Non-pigmented ciliary epithelial cell (primary cell): Measurements from ENCODE around the gene SORCS2.
A peak's percentile ranks its signal among the peaks of the same experiment; 100 is the strongest.

Source experiments
- DNase-seq: peaks from one replicate; pipeline ENCODE4 v3.0.0-alpha.2; 2010; ENCODE audit warnings: low read depth

Gene SORCS2

DNA sequence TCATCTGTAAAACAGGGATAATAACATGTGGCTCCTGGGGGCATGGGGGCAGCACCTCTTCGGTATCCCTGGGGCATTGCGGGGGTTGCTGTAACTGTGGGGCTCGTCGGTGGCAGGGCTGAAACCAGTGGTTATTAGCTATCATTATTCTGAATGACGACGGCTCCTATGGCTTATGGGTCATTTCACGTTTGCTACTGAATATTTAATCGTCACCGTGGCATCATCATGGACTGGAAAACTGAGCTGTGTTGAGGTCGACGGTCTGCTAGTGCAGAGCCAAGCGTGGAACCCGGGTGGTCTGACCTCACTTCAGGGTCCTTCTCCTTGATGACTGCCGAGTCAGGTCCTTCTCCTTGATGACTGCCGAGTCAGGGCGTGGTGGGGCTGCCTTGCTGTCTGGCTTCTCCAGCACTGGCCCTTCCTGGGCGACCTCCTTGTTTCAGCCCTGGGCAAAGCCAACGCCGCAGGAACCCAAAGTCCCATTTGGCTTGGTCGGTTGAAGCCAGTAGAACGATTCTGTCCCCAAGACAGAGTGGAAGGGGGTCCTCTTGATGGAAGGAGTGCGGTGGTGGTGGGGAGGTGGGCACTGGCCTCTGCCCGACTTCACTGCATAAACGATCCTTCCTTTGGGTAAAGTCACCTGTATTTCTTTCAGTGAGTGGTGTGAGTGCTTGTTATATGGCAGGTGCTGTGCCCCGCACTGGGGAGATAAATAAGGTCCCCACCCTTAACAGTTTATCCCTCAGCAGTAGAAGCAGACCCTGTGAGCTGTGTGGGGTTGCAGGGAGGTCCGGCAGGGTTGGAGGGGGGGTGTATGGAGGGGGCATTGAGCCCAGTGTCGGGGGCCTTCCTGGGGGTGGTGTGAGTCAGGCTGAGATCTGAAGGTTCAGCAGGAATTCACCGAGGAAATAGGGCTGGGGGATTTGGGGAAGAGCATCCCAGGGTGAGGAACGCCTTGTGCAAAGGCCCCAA is 201.6 kb downstream of the SORCS2 start:
- no peak for DNase-seq

DNA sequence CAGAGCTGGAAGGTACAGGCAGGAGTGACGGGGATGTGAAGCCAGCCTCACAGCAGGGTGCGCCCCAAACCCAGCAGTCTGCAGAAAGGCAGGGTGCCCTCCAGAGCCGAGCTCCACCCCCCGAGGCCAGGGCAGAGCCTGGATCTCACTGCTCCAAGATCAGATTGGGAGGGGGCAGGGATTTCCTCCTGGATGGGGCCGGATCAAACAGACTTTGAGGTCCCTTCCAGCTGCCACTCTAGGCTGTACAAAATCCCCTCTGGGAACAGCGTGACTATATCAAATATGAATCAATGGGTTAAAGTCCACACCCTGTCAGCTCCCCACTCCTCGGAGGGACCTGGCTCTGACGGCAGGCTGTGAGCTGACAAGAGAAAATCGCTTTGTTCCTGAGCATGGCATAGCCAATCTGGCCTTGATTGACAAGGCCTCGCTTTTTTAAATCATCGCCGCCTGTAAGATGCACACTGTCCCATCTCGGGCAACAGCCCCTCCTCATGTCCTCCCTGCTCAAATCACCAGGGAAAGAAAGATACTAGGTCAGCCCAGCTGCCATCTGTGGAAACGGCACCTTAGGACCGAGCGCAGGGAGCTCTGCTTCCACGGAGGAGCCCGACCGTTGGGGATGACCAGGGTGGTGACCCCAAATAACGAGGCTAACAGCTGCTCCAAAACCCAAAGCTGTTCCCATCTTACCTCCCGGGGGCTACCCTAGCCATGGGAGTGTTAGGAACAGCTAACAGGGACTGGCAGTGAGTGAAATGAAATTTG is 202.5 kb downstream of the SORCS2 start:
- DNase-seq: no peak

DNA sequence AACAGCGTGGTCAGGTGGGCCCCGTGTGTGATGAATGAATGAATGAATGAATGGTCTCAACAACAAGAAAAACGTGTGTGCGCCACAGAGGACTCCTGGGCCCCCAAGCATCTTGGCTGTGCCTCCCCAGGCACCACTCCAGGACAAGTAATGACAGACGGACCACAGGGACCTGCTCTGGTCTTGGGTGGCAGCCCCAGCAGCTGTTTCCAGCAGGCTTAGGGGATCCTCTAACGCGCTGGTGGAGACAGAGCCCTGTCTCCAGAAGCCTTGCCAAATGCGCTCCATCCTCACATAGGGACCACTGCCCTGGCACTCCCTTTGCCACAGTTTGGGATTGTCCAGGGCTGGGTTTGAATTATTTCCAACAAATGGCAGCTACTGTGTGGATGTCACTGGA is 203.3 kb downstream of the SORCS2 start:
- DNase-seq: no peak

DNA sequence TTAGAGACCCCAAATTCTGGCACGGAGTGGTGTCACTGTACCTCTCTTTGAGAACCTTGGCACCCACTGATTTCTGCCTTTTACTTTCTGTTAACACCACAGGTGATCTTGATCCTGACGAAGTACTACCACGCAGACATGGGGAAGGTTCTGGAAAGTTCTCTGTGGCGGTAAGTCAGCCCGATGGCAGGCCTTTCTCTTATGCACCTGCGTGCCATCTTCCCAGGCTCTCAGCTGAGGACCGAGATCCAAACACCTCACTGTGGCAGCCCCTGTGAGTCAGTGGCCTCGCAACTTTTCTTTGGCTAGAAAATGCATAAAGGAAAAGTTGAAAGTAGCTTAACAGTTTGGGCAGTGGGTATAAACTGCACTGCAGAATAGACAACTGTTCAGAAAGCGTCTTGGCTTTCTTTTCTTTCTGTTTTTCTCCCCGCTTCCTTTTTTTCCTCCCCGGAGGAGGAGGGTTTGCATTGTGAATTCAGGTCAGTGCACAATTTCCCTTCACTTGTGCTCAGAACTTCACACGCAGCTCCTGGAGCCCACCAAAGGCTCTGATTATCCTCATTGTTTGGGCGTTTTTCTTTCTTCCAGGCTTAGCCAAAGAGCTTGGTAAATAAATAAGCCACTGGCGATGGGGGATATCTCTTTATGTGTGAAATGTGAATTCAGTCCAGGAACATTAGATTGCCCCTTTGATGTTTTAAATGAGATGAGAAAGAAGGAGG is 204.0 kb downstream of the SORCS2 start:
- no peak for DNase-seq

DNA sequence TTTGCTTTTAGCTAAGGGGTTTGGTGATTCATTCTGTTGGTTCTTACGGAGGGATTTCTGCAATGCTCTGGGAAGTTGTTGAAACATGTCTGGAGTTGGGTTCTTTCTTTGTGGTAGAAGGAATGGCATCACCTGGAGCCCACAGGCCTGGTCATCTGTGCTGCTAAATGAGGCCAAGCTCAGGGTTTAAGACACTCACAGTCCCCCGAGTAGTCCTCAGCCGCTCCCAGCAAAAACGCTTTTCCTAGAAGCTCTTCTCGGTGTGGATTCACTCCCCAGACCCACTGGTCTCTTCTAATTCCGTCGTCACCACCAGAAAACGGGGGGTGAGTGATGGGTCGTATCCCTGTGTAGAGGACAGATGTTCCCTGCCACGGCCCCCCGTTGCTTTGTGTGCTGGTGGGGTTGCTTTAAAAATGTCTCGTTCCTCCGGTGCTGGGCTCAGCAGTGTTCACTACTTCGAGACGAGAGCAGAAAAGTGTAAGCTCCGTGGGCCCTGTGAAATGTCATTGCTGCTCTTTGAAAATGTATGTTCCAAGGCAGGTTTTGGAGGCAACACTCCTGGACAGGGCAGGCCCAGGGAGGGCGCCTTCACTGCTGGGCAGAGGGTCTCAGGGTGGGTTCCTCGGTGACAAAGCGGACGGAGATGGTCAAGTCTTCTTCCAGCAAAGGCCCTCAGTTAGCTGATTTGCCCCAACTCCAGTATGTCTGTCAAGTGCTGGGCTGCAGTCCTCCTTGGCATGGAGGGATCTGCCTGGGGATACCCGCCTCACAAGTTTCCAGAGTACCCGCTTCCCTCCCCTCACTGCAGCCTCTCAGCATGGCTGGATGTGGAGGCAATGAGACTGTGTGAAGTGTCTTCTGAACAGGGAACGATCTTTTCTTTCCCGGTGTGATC is 205.1 kb downstream of the SORCS2 start:
- no peak for DNase-seq

DNA sequence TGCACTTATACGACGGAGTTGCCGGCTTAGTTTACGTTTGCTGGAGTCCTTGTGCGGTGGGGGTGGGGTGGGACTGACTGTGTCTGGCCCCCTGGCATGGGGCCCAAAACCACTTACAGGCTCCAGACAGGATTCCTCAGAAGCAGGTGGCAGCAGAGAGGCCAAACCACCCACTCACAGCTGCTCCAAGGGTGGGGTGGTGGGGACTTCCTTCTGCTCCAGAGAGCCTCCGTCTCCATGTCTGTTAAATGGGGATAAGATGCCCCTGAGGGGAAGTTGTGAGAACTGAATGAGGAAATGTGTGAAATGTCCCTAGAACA is 205.7 kb downstream of the SORCS2 start:
- DNase-seq: peak; percentile 41

DNA sequence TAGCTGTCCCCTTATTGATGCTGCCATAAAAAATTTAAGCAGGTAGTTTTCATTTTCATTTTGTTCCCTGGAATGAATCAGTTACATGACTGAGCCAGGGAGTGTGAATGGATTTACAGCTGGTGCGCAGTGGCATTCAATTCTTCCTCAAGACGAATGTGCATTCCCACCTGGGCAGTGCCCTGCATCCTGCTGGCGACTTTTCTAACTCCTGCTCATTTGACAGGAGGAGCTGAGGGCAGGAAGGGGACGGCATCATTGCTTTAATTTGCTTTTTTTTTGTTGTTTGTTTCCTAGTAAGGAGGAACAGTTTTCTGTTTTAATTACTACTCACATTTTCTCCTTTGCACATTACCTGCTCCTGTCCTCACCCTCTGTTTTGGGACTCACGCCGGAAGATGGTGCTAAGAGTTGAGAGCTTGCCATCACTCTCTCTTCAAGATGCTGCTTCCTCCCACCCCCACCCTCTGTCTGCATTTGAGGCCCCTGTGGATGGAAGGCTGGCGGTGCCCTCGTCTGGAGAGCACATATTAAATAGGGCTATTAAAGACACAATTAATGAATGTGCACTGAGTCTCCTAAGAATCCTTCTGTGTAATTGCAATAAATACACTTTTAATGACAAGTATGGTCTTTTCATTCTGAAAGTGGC is 206.6 kb downstream of the SORCS2 start:
- DNase-seq: no peak

DNA sequence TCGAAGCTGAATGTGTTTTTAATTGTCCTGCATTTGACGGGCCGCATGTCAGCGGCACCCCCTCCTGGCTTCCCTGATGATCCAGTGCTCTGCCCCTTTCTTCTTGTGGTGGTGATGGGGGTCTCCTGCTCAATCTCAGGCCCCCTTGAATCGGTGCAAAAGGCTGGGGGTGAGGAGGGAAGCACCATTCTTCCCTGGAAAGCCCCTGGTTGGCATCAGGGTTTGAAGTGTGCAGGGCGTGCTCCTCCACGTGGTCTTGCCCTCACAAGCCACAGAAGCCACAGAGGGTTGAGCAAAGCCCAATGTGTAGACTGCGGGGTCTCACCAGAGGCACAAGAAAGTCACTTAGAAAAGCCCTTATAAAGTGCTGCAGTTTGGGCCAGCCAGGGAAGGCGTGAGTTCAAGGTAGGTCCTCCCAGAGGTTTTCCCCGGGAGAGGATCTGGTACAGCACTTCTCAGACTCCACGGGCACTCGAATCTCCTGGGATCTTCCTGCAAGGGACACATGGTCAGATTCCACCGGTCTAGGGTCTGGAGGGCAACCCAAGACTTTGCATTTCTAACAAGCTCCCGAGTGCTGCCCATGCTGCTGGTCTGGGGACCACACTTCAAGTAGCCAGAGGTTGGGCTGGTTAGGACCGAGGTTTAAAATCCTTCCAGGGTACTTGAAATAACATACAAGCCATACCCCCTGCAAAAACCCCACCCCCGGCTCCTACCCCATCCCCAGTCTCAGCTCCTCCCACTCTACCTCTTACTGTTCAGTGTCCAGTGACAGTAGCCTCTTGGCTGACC is 207.3 kb downstream of the SORCS2 start:
- no peak for DNase-seq

DNA sequence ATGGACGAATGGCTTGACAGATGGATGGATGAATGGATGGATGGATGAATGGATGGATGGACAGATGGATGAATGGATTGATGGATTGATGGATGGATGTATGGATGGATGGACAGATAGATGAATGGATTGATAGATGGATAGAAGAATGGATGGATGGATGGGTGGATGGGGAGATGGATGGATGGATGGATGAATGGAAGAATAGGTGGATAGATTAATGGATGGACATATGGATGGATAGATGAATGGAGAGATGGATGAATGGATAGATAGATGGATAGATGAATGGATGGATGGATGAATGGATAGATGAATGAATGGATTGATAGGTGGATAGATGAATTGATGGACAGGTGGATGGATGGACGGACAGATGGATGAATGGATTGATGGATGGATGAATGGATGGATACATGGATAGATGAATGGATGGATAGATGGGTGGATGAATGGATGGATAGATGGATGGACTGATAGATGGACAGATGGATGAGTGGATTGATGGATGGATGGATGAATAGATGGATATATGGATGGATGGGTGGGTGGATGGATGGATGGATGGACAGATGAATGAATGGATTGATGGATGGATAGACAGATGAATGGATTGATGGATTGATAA is 208.4 kb downstream of the SORCS2 start:
- no peak for DNase-seq

DNA sequence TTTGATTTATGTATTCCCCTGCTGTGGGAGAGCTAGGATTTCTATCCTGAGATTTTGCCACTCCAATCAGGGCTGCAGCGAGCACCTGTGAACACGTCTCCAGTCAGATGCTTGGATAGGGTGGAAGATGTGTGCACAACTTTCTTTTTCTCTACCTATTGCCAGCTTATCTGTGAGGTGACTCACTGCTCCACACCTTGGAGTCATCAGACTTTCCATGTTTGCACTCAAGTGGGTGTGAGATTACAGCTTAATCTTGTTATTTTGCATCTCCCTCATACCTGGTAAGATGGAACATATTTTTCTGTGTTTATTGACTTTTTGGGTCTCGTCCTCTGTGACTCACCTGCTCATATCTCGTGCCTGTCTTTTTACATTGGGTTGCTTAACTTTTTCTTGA is 210.2 kb downstream of the SORCS2 start:
- no peak for DNase-seq

DNA sequence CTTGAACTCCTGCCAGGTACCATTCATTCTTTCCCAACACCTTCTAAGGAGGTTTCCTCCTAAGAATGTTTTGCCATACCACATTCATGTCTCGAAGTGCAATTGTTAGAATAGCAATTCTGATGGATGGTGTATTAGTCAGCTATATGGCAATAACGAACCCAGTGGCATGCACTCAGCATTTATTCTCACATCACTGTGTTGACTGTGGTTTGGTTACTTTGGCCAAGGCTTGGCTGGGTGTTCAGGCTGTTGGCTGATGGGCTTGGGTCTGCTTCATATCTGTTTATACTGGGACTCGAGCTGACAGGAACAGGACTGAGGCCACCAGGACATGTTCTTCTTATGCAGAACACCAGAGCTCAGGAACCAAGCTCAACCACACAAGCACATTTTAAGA is 210.7 kb downstream of the SORCS2 start:
- DNase-seq: no peak

DNA sequence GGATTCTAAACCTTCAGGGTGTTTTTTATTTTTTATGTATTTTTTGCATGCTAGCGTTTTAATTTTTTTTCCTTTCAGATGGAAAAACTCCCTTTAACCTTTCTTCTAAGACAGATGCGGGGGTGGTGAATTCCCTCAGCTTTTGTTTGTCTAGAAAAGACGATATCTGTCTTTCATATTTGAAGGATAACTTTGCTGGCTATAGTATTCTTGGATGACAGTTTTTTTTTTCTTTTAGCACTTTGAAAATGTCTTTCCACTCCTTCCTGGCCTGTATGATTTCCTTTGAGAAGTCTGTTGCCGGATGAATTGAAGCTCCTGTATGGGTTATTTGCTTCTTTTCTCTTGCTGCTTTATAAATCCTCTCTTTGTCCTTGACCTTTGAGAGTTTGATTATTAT is 215.8 kb downstream of the SORCS2 start:
- no peak for DNase-seq

DNA sequence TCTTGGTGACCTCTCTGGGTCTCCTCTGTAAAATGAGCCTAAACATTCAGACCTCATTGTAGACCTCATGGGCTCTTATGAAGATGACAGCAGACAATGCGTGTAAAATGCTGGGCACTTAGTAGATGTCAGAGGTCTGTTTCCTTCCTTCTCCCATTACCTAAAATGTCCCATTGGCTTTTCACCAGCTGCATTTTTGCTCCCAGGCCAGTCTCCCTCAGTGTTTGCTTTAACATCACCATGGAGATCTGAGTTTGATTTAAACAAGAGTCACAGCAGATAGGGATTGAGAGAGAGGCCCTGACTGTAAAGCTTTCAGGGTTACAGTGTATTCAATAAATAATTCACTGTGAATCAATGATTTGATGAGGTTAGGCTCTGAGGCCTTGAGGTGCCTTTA is 218.1 kb downstream of the SORCS2 start:
- DNase-seq: no peak

DNA sequence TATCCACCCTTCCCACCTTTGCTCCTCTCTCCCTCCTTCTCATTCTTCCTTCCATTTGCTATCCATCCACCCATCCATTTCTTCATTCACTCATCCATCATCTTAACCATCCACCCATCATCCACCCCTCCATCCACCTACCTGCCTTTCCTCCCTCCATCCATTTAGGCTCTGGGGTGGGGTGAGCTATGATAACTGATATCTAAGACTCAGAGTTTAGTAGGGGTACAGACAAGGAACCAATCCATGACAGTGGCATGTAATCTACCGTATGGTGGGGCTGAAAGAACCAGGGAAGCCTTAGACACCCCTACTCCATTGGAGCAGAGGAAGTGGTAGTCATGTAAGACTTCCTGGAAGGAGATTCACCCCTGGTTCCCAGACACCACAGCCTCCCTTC is 219.2 kb downstream of the SORCS2 start:
- no peak for DNase-seq

DNA sequence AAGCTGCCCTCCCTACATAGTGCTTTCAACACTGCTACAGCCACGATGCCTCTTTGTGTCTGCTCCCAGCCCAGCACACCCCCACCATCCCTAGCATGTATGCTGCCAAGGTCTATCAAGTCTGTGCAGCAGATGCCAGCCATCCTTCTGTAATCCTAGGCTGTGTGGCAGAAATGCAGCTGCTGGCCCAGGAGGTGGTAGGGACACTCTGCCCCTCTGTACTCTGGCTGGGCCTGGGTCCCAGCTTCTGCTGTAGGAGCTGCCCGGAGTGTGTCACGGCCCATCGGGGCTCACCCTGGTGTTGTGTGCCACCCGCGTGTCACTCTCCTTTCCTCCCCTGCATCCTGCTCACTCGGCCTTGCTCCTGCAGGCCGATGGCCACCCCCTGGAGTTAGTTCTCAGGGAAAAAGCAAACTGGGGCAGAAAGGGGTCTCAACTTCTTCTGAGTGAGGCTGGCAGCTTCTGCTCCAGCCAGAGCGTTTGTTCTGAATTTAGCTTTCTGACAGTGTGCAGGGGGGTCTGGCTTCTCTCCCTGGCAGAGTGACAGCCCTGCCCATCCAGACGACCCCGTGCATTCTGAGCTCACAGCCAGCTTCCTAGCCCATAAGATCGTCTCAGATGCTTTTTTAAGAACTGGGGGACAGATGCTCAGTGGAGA is 219.7 kb downstream of the SORCS2 start:
- no peak for DNase-seq

DNA sequence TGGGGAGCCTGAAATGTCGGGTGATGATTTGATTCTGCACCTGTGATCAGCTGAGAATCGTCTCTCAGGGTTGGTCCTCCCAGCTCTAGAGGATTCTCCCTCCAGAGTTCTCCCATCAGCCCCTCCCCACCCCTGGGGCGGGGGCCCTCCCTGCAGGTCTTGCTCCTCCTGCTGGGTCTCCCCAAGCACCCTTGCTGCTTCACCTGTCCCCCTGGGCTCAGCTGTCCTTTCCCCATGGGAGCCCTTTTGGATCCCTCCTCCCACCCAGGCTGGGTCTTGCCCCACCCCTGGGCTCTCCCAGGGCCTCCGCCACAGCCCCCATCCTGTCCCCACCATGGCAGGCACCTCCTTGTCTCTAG is 220.2 kb downstream of the SORCS2 start:
- DNase-seq: no peak

DNA sequence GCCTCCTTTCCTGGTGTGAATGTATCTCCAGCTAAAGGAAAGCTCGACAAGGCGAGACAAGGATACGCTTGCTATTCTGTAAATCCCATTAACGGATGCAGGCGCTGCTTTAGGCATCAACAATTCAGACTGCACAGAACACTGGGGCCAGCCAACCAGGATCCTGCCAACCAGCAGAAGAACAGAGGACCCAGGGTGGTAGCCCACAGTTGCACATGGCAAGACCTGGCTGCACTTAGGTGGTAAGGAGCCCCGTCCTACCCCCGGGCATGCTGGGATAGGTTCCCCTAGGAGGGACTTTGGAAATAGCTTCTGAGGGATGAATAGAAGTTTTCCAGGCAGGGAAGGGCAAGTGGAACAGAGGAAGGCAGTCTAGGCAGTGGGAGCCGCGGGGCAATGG is 221.7 kb downstream of the SORCS2 start:
- DNase-seq: no peak

DNA sequence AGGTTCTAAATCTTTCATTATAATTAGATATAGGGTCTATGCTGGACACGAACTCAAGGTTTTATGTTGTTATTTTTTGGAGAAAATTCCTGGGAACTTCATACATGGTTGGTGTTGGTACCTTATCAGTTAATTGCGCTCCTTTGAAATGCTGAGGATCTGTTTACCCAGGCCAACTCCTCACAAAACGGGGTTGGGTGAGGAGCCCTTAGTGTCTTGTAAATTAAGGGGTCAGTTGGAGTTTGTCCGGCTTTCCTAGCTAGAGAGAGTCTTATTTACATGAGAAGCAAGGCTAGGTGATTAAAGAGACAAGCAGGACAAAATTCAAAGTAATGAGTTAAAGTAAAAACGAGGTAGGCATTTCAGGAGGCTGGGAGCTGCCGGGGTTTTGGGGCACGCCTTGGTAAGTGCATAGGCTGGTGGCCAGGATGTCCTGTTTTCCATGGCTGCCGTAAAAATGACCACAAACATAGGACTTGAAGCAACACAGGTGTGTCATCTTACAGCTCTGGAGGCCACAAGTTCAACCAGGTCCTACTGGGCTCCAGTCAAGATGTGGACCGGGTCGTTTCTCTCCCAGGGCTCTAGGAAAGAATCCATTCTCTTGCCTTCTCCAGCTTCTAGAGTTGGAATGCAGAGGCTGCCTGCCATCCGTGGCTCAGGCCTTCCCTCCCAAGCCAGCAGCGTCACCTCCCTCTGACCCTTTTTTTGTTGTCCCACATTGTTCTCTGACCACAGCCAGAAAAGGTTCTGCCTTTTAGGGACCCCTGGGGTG is 222.6 kb downstream of the SORCS2 start:
- DNase-seq: no peak
